CD4-positive, alpha-beta T cell treated with Interleukin-4 for 4 hours (primary cell): ENCODE measurements around the gene NSUN7.

Source experiments
- DNase-seq: peaks from one replicate; pipeline ENCODE4 v3.0.0-alpha.2; 2020

NSUN7 gene

DNA sequence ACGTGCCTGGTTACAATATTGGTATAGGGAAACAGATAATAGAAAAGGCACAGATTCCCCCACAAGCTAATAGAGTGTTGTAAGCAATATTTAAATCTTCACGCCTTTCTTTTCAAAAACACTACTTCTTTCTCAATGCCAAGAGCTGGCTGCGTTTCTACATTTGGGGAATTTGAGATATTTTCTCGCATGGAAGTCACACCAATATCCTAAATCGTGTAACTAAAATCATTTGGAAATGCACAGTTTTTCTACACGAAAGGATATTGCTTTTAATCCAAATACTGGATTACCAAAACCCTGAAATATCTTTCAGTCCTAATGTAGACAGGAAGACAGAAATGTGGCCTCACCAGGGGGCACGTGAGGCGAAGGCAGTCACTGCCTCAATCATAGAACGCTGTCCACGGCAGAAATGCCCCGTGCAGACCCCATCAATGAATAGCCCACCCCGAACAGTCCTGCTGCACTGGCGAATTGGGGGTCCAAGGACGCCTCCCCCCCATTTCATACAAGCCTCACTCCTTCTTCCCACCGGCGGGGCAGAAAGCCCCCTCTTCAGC lies 106.6 kb downstream of the NSUN7 start:
- no peak for DNase-seq

GRCh38 chr4:40856840-40857362 lies 107.1 kb downstream of the NSUN7 start:
- no peak for DNase-seq

DNA sequence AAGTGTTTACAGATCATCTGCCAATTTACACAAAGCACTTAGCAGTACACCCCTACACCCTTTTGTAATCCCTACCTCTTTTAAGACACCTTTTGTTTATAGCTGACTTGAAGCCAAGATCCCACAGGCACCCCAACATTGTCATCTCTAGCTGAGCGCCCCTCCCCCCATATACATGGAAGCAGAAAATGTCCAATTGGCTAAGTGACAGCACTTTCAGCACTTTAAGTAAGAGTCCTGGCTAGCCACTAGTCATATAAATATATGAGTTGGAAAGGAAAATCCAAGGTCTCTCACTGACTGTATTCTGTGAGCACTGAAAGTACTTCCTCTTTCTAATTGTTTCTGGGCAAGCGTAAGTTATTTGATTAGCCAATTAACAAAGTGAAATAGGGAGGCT lies 108.2 kb downstream of the NSUN7 start:
- no peak for DNase-seq

DNA sequence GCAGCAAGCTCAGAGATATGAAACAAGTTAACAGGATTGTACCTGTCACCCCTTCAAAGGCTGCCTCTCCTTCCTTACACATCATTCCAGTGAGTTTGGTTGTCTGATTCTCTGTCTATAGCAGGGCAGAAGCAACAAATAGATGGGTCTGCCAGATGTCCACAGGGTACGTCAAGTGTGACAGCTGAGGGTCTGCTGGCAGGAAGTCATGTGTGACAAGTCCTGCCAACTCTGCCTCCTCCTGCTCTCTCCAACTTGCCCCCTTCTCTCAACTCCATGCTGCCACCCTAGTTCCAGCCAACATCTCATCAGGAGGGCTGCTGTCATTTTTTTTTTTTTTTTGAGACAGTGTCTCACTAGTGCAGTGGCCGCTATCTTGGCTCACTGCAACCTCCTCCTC lies 109.2 kb downstream of the NSUN7 start:
- DNase-seq: no peak
